Measurements from ENCODE around the gene HSP90AB1. TPM values are rescaled to one million over a fixed set of nuclear protein-coding genes. Genes with fewer than 3 reads are reported as not detected.

Gene HSP90AB1
- total RNA-seq, 2 experiments from 2014 or later, result 1,951 to 2,044 TPM

Other genes starting within 250 kb of the HSP90AB1 start
- gene MRPL14, start 119.6 kb upstream of the HSP90AB1 start, total RNA-seq, result 10 to 100 TPM; 40.9 to 41.0 TPM
- gene TMEM63B, start 119.5 kb upstream of the HSP90AB1 start, total RNA-seq, result 1 to 10 TPM; 7.8 to 8.3 TPM
- gene CAPN11, start 88.3 kb upstream of the HSP90AB1 start, total RNA-seq, result not detected
- gene MYMX, start 30.2 kb upstream of the HSP90AB1 start, total RNA-seq, result not detected
- gene SLC29A1, start 23.5 kb upstream of the HSP90AB1 start, total RNA-seq, result 10 to 100 TPM; 32.7 to 33.4 TPM
- 1 to 10 TPM; 7.2 to 7.3 TPM for gene SLC35B2, start 10.4 kb downstream of the HSP90AB1 start, total RNA-seq
- 1 to 10 TPM; 9.1 to 9.6 TPM for gene NFKBIE, start 18.4 kb downstream of the HSP90AB1 start, total RNA-seq
- gene TMEM151B, start 23.3 kb downstream of the HSP90AB1 start, total RNA-seq, result not detected
- 10 to 100 TPM; 11.6 to 12.9 TPM for gene AARS2, start 66.2 kb downstream of the HSP90AB1 start, total RNA-seq
- not detected for gene SPATS1, start 95.5 kb downstream of the HSP90AB1 start, total RNA-seq
- 10 to 100 TPM; 17.9 to 18.8 TPM for gene CDC5L, start 140.6 kb downstream of the HSP90AB1 start, total RNA-seq